Transverse colon (tissue), 3 donors: Measurements from ENCODE around the gene CELA2A.

Experiments
- EP300 ChIP-seq: sonication (generic); formaldehyde crosslinking; IDR thresholded peaks from one replicate; pipeline ENCODE4 v1.6.1; 2017; ENCODE audit warnings: antibody characterized with exemption, low read depth
- TF ChIP-seq, protein P1 (sequence below), 5 experiments: fragments of 200-600 bp in 3 of 5; fragments of 450-650 bp in 2 of 5; sonication (generic) in 3 of 5; IDR thresholded peaks; 1 replicate in 2 of 5; 2 replicates in 3 of 5; pipeline ENCODE4 v1.5.1; 2016 to 2017; ENCODE audit warnings: antibody characterized with exemption in 5 of 5, inconsistent platforms in 3 of 5, mild to moderate bottlenecking in 2 of 5, moderate library complexity in 1 of 5

DNA sequence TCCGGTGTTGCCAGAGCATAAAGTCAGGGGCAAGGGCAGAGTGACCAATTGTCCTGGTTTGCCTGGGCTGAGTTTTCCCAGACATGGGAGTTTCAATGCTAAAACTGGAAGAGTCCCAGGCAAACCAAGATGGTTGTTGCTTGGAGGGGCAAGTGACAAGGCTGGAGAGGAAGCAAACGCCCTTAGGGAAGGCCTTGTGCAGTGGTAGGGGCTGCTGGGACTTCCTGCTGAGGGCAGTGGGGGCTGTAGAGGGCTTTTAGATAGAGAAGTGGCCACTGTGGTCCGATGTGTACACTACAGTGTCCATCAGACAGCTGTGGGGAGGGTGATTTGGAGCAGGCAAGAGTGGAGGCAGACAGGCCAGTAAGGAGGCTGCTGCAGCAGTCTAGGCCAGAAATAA lies 7.0 kb upstream of the CELA2A start:
- TF ChIP-seq, protein P1, sequence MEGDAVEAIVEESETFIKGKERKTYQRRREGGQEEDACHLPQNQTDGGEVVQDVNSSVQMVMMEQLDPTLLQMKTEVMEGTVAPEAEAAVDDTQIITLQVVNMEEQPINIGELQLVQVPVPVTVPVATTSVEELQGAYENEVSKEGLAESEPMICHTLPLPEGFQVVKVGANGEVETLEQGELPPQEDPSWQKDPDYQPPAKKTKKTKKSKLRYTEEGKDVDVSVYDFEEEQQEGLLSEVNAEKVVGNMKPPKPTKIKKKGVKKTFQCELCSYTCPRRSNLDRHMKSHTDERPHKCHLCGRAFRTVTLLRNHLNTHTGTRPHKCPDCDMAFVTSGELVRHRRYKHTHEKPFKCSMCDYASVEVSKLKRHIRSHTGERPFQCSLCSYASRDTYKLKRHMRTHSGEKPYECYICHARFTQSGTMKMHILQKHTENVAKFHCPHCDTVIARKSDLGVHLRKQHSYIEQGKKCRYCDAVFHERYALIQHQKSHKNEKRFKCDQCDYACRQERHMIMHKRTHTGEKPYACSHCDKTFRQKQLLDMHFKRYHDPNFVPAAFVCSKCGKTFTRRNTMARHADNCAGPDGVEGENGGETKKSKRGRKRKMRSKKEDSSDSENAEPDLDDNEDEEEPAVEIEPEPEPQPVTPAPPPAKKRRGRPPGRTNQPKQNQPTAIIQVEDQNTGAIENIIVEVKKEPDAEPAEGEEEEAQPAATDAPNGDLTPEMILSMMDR (IDR thresholded peaks at IDR 0.05), result no peak
- no peak for TF ChIP-seq EP300
